ENCODE measurements around the gene CADPS. TPM values are rescaled to one million over a fixed set of nuclear protein-coding genes. Genes with fewer than 3 reads are reported as not detected.
A peak's percentile ranks its signal among the peaks of the same experiment; 100 is the strongest.

CADPS gene
- total RNA-seq, 1 donor from 2014 or later = 2.7 TPM

- H3K4me1 ChIP-seq = no peaks in the 10 kb centered on the region
- no peaks in the 10 kb centered on the region for H3K9me3 ChIP-seq
- no peak for ATAC-seq
- H3K27me3 ChIP-seq (ENCODE audit: low read depth) = no peaks in the 10 kb centered on the region
- intact Hi-C loops (cut with DNase I) = no loop called here
- H3K4me3 ChIP-seq = no peak overlapping the region
- no peak for TF ChIP-seq CTCF (IDR thresholded peaks at IDR 0.05)
- no peaks in the 10 kb centered on the region for H3K36me3 ChIP-seq
- H3K27ac ChIP-seq = no peak overlapping the region
- no peak for DNase-seq
Measured at GRCh38 chr3:62602987-62603386, 272.2 kb downstream of the CADPS start.

GRCh38 chr3:62602129-62602770 lies 273.0 kb downstream of the CADPS start:
- H3K36me3 ChIP-seq = no peaks in the 10 kb centered on the region
- DNase-seq (no peak), ATAC-seq (no peak)
- H3K27ac ChIP-seq = no peak overlapping the region
- H3K4me3 ChIP-seq = no peak overlapping the region
- H3K4me1 ChIP-seq = no peaks in the 10 kb centered on the region
- TF ChIP-seq CTCF (IDR thresholded peaks at IDR 0.05) = no peak
- intact Hi-C loops (cut with DNase I) = no loop called here
- H3K27me3 ChIP-seq (ENCODE audit: low read depth) = no peaks in the 10 kb centered on the region
- no peaks in the 10 kb centered on the region for H3K9me3 ChIP-seq

GRCh38 chr3:62601238-62602070 lies 273.8 kb downstream of the CADPS start:
- no peak for TF ChIP-seq CTCF (IDR thresholded peaks at IDR 0.05)
- Histone ChIP-seq H3K4me3 (no peak overlapping the region), H3K27ac (no peak overlapping the region), H3K36me3 (no peaks in the 10 kb centered on the region), H3K27me3 (ENCODE audit: low read depth) (no peaks in the 10 kb centered on the region), H3K4me1 (no peaks in the 10 kb centered on the region), H3K9me3 (no peaks in the 10 kb centered on the region)
- intact Hi-C loops (cut with DNase I) = no loop called here
- peak in 1 of 2 donors; percentile 55 for ATAC-seq
- DNase-seq = no peak

- no peaks in the 10 kb centered on the region for H3K27me3 ChIP-seq (ENCODE audit: low read depth)
- no peak for TF ChIP-seq CTCF (IDR thresholded peaks at IDR 0.05)
- H3K36me3 ChIP-seq = no peaks in the 10 kb centered on the region
- no peaks in the 10 kb centered on the region for H3K9me3 ChIP-seq
- DNase-seq (no peak), ATAC-seq (no peak)
- no peaks in the 10 kb centered on the region for H3K4me1 ChIP-seq
- intact Hi-C loops (cut with DNase I) = no loop called here
- no peak overlapping the region for H3K4me3 ChIP-seq
- no peak overlapping the region for H3K27ac ChIP-seq
Measured at GRCh38 chr3:62600033-62600432, 275.2 kb downstream of the CADPS start.

GRCh38 chr3:62597491-62597890 lies 277.7 kb downstream of the CADPS start:
- ATAC-seq (no peak), DNase-seq (no peak)
- TF ChIP-seq CTCF (IDR thresholded peaks at IDR 0.05) = no peak
- intact Hi-C loops (cut with DNase I) = no loop called here
- H3K27me3 ChIP-seq (ENCODE audit: low read depth) = no peaks in the 10 kb centered on the region
- no peaks in the 10 kb centered on the region for H3K36me3 ChIP-seq
- H3K9me3 ChIP-seq = no peaks in the 10 kb centered on the region
- no peak overlapping the region for H3K27ac ChIP-seq
- no peak overlapping the region for H3K4me3 ChIP-seq
- H3K4me1 ChIP-seq = no peaks in the 10 kb centered on the region
